HL-60 (cell line): ENCODE results near the gene GPHA2. TPM values are rescaled to one million over a fixed set of nuclear protein-coding genes. Genes with fewer than 3 reads are reported as not detected.

ENCODE experiments used
- microRNA-seq: library from miRNA; unstranded; fragments of <30 nt; microRNA quantifications from one replicate; pipeline ENCODE4, GENCODE V29; 2018

Gene GPHA2

Small RNA genes within 50 kb of the gene (microRNA-seq; reads per million reads assigned to microRNA genes)
- 0.90 reads per million for gene MIR6749
- gene MIR6750, result not detected
